A549 treated with RU486 at 1 μM for 4 hours (cell line): ENCODE measurements around the gene KDELR3. TPM values are rescaled to one million over a fixed set of nuclear protein-coding genes. Genes with fewer than 3 reads are reported as not detected.

Experiments used
- total RNA-seq: library from RNA; stranded (reverse); fragments of 200-300 nt; extraction: Qiagen RNA extraction; gene quantifications from 5 replicates; pipeline ENCODE4 v1.2.3, GENCODE V29; 2022; ENCODE audit warnings: low read depth

Gene KDELR3
- 18.6 to 19.9 TPM (median 19.6 TPM) in 5 replicates for total RNA-seq

DNA sequence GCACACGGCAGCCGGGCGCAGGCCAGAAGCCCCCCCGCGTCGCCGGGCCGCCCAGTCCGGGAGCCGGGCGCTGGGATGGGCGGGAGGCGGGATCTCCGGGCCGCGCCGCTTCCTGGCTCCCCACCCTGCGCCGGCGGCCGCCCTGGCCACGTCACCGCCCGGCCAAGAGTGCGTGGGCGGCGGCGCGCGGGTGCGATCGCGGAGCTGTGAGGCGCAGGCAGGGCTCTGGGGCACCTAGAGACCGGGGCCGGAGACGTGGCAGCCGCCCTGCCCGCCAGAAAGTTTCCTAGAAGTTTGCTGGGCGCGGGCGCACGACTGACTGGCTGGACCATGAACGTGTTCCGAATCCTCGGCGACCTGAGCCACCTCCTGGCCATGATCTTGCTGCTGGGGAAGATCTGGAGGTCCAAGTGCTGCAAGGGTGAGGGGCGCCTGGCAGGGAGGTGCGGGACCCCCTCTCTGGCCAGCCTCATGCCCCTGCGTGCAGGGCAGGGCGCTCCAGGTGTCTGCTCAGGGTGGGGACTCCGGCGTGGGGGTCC, at the start of gene KDELR3:
TSS of gene KDELR3 (plus strand) at position 193 of the 539 bp plus-strand sequence. CDS start at position 331, 138 bp downstream.

DNA sequence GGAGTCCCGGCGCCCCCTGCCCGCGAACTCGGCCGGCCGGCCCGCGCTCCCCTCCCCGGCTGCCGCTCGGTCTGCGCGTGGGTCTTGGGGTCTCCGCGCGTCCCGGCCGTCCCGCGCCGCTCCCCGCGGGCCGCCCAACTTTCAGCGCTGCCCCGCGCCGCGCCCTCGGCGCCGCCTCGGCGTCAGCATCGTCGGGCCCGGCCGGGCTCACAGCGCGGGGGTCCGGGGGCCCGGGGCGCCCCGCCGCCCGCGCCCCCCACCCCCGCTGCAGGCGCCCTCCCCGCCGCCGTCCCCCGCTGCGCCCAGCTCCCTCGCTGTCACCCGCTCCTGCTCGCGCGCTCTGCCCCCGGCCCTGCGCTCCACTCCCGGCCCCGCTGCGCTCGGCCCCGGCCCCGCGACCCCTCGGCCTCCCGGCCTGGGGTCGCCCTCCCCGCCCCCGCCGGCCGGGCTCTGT, 12.8 kb upstream of the KDELR3 start, which contains the start of gene KCNJ4:
TSS of gene KCNJ4 (minus strand) at position 124 of the 454 bp plus-strand sequence. CDS start 27,067 bp downstream, outside the sequence.

DNA sequence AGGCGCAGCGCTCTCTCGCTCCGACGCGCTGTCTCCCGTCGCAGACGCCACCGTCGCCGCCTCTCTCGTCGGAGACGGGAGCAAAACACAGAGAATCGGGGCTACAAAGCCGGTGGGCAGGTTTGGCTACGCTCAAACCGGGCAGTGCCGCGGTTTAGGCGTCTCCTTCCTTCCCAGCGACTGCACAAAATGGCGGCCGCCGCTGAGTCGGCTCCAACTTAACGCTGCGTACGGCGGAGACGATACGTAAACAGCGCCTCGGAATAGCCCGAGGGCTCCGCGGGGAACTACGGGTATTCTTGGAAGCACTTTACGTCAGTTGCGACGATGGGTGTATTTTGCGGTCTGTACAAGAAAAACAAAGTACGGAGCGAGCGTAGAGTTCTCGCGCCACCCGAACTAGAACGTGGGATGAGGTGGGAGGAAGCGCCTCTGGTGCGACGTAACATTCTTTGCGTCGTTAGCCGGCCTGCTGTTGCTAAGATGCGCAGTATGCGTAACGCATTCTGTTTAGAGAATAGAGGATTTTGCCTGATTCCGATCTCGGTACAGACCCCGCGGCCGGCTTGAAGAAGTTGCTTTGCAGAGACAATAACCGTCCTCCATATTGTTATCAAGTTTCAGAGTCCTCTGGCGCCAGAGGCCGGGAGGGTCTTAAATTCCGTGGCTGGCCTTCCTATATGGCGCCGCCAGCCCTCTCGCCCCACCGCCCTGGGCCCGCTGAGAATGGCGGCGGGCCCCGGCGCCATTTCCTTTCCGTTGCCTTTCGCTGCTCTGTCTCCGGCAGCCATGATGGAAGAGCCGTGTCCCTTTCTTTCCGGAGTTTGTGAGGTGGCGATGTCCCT, 38.4 kb downstream of the KDELR3 start, which contains the start of gene DDX17:
TSS of gene DDX17 (minus strand) at position 194 of the 845 bp plus-strand sequence.

Other genes with a start within 250 kb of the KDELR3 start
- gene TMEM184B, start 195.1 kb upstream of the KDELR3 start, total RNA-seq: 33.1 to 49.3 TPM (median 43.6 TPM) in 5 replicates
- 81.1 to 103 TPM (median 94.0 TPM) in 5 replicates for gene CSNK1E, start 150.7 kb upstream of the KDELR3 start, total RNA-seq
- 0.09 to 0.16 TPM (median 0.13 TPM) in 5 replicates for gene KCNJ4, start 12.9 kb upstream of the KDELR3 start, total RNA-seq
- 70.5 to 93.1 TPM (median 89.9 TPM) in 5 replicates for gene DDX17, start 38.2 kb downstream of the KDELR3 start, total RNA-seq
- 2.6 to 6.1 TPM (median 5.0 TPM) in 5 replicates for gene DMC1, start 102.1 kb downstream of the KDELR3 start, total RNA-seq
- gene FAM227A, start 188.3 kb downstream of the KDELR3 start, total RNA-seq: 0.42 to 0.75 TPM (median 0.71 TPM) in 5 replicates
- 13.4 to 19.2 TPM (median 15.1 TPM) in 5 replicates for gene CBY1, start 188.5 kb downstream of the KDELR3 start, total RNA-seq
- gene TOMM22, start 213.9 kb downstream of the KDELR3 start, total RNA-seq: 68.5 to 92.7 TPM (median 75.9 TPM) in 5 replicates
- 26.5 to 31.2 TPM (median 29.4 TPM) in 5 replicates for gene JOSD1, start 232.8 kb downstream of the KDELR3 start, total RNA-seq
- 7.6 to 10.5 TPM (median 9.2 TPM) in 5 replicates for gene GTPBP1, start 237.8 kb downstream of the KDELR3 start, total RNA-seq